ENCODE measurements around the gene SLC24A3. TPM values are rescaled to one million over a fixed set of nuclear protein-coding genes. Genes with fewer than 3 reads are reported as not detected.

Gene SLC24A3
- total RNA-seq, 1 experiment from 2014 or later: 0.34 TPM

DNA sequence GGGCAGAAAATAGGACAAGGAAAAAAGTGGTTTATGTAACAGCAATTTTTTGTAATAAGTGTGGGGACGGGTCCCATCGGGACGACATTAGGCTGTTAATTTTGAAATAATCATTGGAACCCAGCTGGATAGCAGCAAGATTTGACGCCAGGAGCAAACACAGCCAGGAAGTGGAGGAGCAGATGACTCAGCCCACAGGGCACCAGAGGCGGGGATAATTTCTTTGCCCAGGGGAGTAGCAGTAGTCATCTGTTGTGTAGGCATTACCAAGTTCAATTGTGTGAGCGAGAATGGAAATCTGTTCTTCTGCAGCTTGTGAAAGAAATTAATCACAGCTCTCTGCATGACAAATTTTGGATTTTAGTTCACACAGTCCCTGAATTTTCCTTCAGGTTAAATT, 523.0 kb downstream of the SLC24A3 start:
- H3K27ac ChIP-seq: peak overlapping the region; percentile 57

DNA sequence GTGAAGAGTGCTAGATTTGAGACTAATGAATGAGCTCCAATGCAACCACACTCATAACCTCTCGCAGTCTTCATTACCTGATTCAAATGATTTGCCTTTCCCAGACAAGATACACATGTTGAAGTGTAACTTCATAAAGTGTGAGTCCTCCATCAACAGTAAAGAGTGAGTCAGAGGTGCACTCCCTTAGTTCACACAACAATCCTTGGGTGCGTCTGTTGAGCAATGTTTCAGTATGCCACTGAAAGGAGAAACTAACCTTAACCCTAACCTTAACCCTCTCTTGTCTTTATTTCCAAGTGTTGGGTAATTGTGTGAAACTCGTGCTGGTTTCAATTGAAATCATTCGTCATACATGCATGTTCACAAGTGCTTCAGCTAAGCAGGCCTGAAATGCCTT, 524.6 kb downstream of the SLC24A3 start:
- DNase-seq: no peak
- peaks cover 21% of the 10 kb centered on the region for H3K4me1 ChIP-seq
- no peaks in the 10 kb centered on the region for H3K36me3 ChIP-seq
- H3K27me3 ChIP-seq: no peaks in the 10 kb centered on the region
- H3K27ac ChIP-seq: no peak overlapping the region
- no peak overlapping the region for H3K4me3 ChIP-seq
- no peaks in the 10 kb centered on the region for H3K9me3 ChIP-seq (replicated peaks)

More for the DNA sequence above, 523.0 kb downstream of the SLC24A3 start:
- no peaks in the 10 kb centered on the region for H3K27me3 ChIP-seq
- H3K4me1 ChIP-seq: peaks cover 21% of the 10 kb centered on the region
- H3K9me3 ChIP-seq (replicated peaks): no peaks in the 10 kb centered on the region
- DNase-seq: peak; percentile 90 to 92
- no peak overlapping the region for H3K4me3 ChIP-seq
- no peaks in the 10 kb centered on the region for H3K36me3 ChIP-seq

- Histone ChIP-seq H3K27me3 (no peaks in the 10 kb centered on the region), H3K4me3 (no peak overlapping the region), H3K4me1 (peaks cover 29% of the 10 kb centered on the region), H3K9me3 (replicated peaks) (no peaks in the 10 kb centered on the region), H3K27ac (no peak overlapping the region), H3K36me3 (no peaks in the 10 kb centered on the region)
- no peak for DNase-seq
Measured at GRCh38 chr20:19738951-19739350, 526.5 kb downstream of the SLC24A3 start.

DNA sequence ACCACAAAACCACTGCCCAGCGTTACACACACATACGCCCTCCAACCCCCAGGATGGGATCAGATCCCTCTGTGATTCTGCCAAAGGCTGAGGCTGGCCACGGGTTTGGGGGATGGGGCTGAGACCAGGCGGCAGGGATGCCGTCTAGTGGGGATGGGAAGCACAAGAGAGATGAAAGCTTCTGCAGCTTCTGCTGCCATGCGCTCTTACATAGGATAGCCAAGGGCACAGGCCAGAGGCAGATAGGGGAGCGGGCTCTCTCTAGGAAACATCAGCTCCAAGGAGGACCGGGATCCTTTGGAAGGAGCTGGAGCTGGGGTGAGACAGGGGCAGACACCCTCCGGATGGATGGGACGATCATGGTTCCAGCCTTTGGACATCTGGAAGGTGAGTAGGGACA, 526.9 kb downstream of the SLC24A3 start:
- Histone ChIP-seq H3K27ac (no peak overlapping the region), H3K4me1 (peaks cover 33% of the 10 kb centered on the region), H3K27me3 (no peaks in the 10 kb centered on the region), H3K4me3 (no peak overlapping the region), H3K9me3 (replicated peaks) (no peaks in the 10 kb centered on the region), H3K36me3 (no peaks in the 10 kb centered on the region)
- DNase-seq: no peak

- Histone ChIP-seq H3K27me3 (no peaks in the 10 kb centered on the region), H3K4me1 (peaks cover 33% of the 10 kb centered on the region), H3K36me3 (no peaks in the 10 kb centered on the region), H3K27ac (no peak overlapping the region), H3K4me3 (no peak overlapping the region), H3K9me3 (replicated peaks) (peaks cover 2% of the 10 kb centered on the region)
- DNase-seq: no peak
Measured at GRCh38 chr20:19740512-19740911, 528.1 kb downstream of the SLC24A3 start.

DNA sequence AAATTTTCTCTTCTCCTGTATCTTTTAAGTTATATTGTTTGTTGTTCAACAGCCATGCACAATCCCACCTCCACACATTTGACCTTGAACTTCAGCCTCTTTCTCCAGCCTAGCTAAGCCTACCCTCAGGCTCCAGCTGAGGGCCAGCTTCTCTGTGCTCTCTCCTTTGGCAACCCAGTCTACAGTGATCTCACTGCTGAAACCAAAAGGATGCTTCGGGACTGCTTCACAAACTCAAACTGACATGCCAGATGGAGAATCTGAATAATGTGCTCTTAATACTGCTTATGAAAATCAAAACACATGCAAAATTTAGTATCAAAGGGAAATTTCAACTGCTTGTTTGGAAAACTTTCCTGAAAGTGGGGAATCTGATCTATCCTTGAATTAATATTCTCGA, 529.5 kb downstream of the SLC24A3 start:
- Histone ChIP-seq H3K27me3 (no peaks in the 10 kb centered on the region), H3K36me3 (no peaks in the 10 kb centered on the region), H3K9me3 (replicated peaks) (peaks cover 6% of the 10 kb centered on the region), H3K4me1 (peaks cover 25% of the 10 kb centered on the region), H3K27ac (no peak overlapping the region), H3K4me3 (no peak overlapping the region)
- DNase-seq: no peak

DNA sequence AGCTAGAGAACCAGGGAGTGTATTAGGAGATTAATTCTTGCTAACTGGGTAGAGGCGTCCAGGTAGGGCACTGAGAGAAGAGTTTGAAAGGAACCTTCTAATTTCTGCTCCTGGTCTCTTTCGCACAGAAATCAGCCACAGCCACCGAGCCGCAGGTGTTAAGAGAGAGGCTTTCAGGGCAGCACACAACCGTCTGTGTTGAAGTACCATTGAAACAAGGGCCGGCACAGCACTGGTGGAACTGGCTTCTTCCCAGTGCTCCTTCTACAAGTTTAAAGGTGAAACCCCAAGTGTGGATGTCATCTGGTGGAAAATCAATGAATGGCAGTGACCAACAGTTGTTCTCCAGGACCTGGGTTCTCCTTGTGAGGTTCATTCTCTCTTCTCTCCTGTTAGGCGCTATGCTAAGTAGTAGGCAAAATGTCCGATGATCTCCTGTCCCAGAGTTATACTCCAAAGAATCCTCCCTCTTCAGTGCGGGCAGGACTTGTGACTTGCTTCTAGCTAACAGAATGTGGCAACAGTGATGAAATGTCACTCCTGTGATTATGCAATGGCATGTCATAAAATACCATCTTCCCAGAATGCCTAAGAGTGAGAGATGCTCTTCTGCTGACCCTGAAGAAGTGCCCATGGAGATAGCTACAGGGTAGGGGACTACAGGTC, 530.7 kb downstream of the SLC24A3 start:
- Histone ChIP-seq H3K4me3 (no peak overlapping the region), H3K27me3 (no peaks in the 10 kb centered on the region), H3K27ac (no peak overlapping the region), H3K9me3 (replicated peaks) (peaks cover 6% of the 10 kb centered on the region), H3K4me1 (peaks cover 19% of the 10 kb centered on the region), H3K36me3 (no peaks in the 10 kb centered on the region)
- DNase-seq: no peak

- Histone ChIP-seq H3K9me3 (replicated peaks) (peaks cover 6% of the 10 kb centered on the region), H3K27ac (peak overlapping the region; percentile 39), H3K4me3 (no peak overlapping the region), H3K36me3 (no peaks in the 10 kb centered on the region), H3K27me3 (no peaks in the 10 kb centered on the region), H3K4me1 (peaks cover 19% of the 10 kb centered on the region)
- DNase-seq: peak; percentile 17 to 53
Measured at GRCh38 chr20:19743640-19743995, 531.2 kb downstream of the SLC24A3 start.

GRCh38 chr20:19745106-19745505, 532.7 kb downstream of the SLC24A3 start:
- DNase-seq: peak; percentile 66 to 87

GRCh38 chr20:19745584-19745983, 533.1 kb downstream of the SLC24A3 start:
- DNase-seq: no peak
- Histone ChIP-seq H3K4me1 (peaks cover 19% of the 10 kb centered on the region), H3K36me3 (no peaks in the 10 kb centered on the region), H3K9me3 (replicated peaks) (peaks cover 6% of the 10 kb centered on the region), H3K27ac (peak overlapping the region; percentile 30; the same call in 1 of the 2 replicates), H3K4me3 (no peak overlapping the region), H3K27me3 (no peaks in the 10 kb centered on the region)

More at GRCh38 chr20:19745106-19745505, 532.7 kb downstream of the SLC24A3 start:
- Histone ChIP-seq H3K9me3 (replicated peaks) (peaks cover 6% of the 10 kb centered on the region), H3K4me1 (peaks cover 19% of the 10 kb centered on the region), H3K27me3 (no peaks in the 10 kb centered on the region), H3K36me3 (no peaks in the 10 kb centered on the region), H3K27ac (peak overlapping the region; percentile 30), H3K4me3 (no peak overlapping the region)

- Histone ChIP-seq H3K4me1 (peaks cover 19% of the 10 kb centered on the region), H3K4me3 (no peak overlapping the region), H3K27ac (no peak overlapping the region), H3K9me3 (replicated peaks) (peaks cover 6% of the 10 kb centered on the region), H3K36me3 (no peaks in the 10 kb centered on the region), H3K27me3 (no peaks in the 10 kb centered on the region)
- DNase-seq: no peak
Measured at GRCh38 chr20:19746396-19746795, 534.0 kb downstream of the SLC24A3 start.

DNA sequence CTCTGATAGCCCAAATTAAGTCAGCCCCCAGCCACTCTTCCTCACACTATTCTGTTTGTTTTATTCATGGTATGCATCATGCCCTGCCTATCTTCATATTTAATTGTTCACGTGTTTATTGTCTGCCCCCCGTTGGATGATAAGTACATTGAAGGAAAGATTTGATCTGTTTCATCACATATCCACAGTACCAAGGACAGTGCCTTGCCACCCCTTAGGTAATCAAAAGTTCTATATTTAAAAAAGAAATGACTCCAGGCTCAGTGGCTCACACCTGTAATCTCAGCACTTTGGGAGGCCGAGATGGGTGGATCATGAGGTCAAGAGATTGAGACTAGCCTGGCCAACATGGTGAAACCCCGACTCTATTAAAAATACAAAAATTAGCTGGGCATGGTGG, 535.5 kb downstream of the SLC24A3 start:
- H3K9me3 ChIP-seq (replicated peaks): peaks cover 6% of the 10 kb centered on the region
- no peak overlapping the region for H3K27ac ChIP-seq
- DNase-seq: no peak
- peaks cover 19% of the 10 kb centered on the region for H3K4me1 ChIP-seq
- H3K27me3 ChIP-seq: no peaks in the 10 kb centered on the region
- no peaks in the 10 kb centered on the region for H3K36me3 ChIP-seq
- no peak overlapping the region for H3K4me3 ChIP-seq

DNA sequence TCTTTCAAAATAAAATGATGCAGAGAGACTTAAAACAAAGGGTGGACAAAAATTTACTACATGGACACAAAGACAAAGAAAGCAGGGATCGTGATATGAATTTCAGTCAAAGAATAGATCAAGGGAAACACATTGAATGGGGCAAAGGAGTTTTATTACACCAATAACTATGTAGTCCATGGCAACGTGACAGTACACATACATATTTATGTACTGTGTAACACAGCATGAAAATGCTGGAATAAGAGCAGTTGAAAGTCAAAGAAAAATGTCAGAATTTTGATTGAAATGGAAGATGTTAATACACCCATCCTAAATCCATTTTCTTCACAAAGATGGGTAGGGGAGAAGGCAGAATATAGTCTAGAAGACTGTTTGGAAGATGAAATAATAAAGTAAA, 536.2 kb downstream of the SLC24A3 start:
- H3K36me3 ChIP-seq: no peaks in the 10 kb centered on the region
- no peaks in the 10 kb centered on the region for H3K27me3 ChIP-seq
- no peak overlapping the region for H3K4me3 ChIP-seq
- no peak overlapping the region for H3K27ac ChIP-seq
- peaks cover 14% of the 10 kb centered on the region for H3K4me1 ChIP-seq
- DNase-seq: no peak
- H3K9me3 ChIP-seq (replicated peaks): peaks cover 6% of the 10 kb centered on the region

GRCh38 chr20:19749618-19750071, 537.2 kb downstream of the SLC24A3 start:
- H3K27me3 ChIP-seq: no peaks in the 10 kb centered on the region
- no peak overlapping the region for H3K4me3 ChIP-seq
- peaks cover 4% of the 10 kb centered on the region for H3K4me1 ChIP-seq
- no peaks in the 10 kb centered on the region for H3K36me3 ChIP-seq
- H3K9me3 ChIP-seq (replicated peaks): peaks cover 6% of the 10 kb centered on the region
- no peak for DNase-seq
- H3K27ac ChIP-seq: no peak overlapping the region

GRCh38 chr20:19750101-19750606, 537.7 kb downstream of the SLC24A3 start:
- Histone ChIP-seq H3K4me1 (no peaks in the 10 kb centered on the region), H3K9me3 (replicated peaks) (peaks cover 6% of the 10 kb centered on the region), H3K36me3 (no peaks in the 10 kb centered on the region), H3K27ac (no peak overlapping the region), H3K27me3 (no peaks in the 10 kb centered on the region), H3K4me3 (no peak overlapping the region)
- peak; percentile 22 to 50 for DNase-seq

Measured in SJCRH30 (cell line).